SK-MEL-5 (cell line): ENCODE results near the gene ALPI. TPM values are rescaled to one million over a fixed set of nuclear protein-coding genes. Genes with fewer than 3 reads are reported as not detected.
"Not testable (repeated sequence)": the region's sequence is repeated elsewhere in the genome, so short reads cannot be mapped to it uniquely, and the experiment has no call there.

Source experiments
- DNase-seq: peaks from one replicate; pipeline ENCODE4 v3.0.0-alpha.2; 2016; ENCODE audit warnings: low read depth, low spot score
- in situ Hi-C: cut with HindIII; loops from 2 replicates; pipeline ENCODE4 v1.10.0; 2016; ENCODE audit warnings: low sequenced_read_pairs, high pct_unique_total_duplicates, low pct_unique_long_range_greater_than_20kb
- total RNA-seq: library from RNA; depleted of rRNA; stranded (reverse); fragments of >200 nt; shearing (Covaris generic); gene quantifications from 2 replicates; pipeline ENCODE4 v1.2.3, GENCODE V29; 2014

Gene ALPI
- total RNA-seq, 1 experiment from 2014 or later: not detected

DNA sequence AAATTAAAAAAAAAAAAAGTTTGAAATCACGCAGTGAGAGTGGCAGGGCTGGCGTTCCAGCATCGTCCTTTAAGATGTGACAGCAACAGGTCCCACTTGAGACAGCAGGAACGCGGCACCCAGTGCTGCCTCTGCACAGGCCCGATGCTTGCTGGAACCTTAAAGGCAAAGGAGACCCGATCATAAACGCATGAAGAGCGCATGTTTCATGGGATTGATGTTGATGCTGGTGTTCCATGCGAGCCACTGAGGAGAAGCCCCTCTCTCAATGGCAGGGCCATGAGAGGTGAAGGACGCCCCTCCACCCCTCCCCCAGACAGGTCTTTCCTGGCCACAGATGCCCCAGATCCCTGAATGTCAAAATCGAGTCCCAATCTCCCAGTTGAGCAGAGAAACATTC is 17.9 kb upstream of the ALPI start:
- DNase-seq: no peak
- in situ Hi-C loops: no loop called here

GRCh38 chr2:232438951-232439757 is 16.8 kb upstream of the ALPI start:
- peak; percentile 31 for DNase-seq

DNA sequence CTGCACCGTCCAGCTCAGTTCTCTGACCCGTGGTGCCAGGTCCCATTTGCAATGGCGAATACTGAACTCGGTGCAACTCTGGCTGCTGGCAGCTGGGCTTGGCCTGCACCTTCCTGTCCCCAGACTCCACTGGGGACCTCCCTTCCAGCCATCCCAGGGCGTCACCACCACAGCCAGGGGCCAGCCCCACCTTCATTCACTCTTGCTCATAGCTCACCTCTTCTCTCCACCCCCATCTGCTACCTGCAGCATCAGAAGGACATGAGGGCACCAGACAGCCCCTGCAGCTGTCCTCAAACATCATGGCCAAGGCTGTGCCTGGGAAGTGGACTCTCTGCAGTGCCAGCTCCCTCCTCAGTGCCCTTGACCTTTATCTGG is 16.2 kb upstream of the ALPI start:
- DNase-seq: no peak
- in situ Hi-C loops: no loop called here

More at GRCh38 chr2:232438951-232439757, 16.8 kb upstream of the ALPI start:
- in situ Hi-C loops: no loop called here

DNA sequence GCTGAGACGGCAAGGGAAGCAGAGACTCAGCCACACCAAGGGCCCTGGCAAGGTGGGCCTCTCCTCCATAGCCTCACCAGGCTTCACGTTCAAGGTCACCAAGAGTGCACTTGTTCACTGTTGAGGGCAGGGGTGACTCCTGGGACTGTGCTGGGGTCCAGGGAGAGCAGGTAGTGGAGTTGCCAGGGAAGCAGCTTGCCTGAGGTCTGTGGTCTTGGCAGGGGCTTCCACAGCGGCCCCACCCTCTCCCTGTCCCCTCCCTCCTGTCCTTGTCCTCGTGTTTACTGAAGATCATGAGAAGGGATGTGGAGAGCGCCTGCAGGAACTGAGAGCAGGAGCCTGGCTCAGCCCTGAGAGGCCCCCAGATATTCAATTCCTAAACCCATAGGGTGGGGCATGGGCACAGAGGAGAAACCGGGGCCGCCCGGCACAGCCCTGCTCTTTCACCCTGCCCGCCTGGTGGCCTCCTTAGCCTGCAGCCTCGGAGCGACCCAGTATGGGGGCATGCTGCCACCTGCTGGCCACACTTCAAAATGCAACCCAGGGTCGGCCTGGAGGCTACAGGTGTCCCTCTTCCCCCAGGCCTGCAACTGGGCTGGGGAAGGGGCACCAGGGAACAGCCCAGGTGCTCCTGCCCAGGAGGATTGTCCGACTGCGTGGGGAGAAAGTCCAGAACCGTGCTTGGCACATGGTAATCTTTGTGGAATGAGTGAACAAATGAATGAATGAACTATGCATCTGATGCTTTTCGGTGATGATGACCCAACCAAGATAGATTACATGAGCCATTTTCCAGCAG is 15.5 kb upstream of the ALPI start:
- peak; percentile 74 for DNase-seq

DNA sequence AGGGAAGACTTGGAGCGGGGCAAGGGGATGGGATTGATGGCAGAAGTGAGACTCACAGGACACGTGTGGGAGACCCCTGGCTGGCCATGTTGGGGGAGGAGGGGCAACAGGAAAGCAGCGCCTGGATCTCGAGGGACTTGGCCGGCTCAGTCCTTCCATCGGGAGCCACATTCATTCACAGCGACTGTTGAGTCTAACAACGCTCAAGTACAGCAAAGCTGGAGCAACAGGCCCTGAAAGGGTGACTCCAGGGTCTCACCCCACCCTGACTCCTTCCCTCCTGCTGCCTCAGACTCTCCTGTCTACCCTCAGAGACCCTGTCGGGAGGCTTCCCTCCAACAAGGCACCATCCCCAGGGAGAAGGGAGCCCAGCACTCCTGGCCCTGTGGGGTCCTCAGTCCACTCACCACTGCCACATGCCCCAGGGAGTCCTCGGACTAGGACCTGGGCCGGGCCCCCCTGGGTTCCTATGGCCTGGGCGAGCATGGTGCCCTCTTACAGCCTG is 14.8 kb upstream of the ALPI start:
- in situ Hi-C loops: no loop called here
- DNase-seq: no peak

More for the DNA sequence above, 15.5 kb upstream of the ALPI start:
- in situ Hi-C loops: not testable (repeated sequence)

- in situ Hi-C loops, DNase-seq: not testable (repeated sequence)
Observed at GRCh38 chr2:232441922-232442321, 14.0 kb upstream of the ALPI start.

DNA sequence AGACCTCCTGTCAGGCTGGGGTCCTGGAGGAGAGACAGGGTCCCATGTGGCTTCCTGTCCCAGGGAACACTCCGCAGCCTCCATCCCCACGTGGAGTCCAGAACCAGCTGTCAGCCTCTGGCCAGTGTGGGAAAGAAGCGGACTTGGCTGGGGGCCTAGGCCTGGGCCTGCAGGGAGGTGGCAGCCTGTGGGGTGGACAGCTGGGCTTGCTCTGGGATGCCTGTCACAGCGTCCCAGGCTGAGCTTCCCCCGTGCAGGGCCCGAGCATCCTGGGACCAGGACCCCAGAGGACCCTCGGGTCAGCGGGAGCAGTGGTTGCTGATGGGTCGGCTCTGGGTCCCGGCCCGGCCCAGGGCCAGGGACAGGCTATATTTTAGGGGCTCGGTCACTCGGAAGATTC is 13.5 kb upstream of the ALPI start:
- in situ Hi-C loops, DNase-seq: not testable (repeated sequence)

- in situ Hi-C loops, DNase-seq: not testable (repeated sequence)
Observed at GRCh38 chr2:232443047-232443446, 12.9 kb upstream of the ALPI start.

DNA sequence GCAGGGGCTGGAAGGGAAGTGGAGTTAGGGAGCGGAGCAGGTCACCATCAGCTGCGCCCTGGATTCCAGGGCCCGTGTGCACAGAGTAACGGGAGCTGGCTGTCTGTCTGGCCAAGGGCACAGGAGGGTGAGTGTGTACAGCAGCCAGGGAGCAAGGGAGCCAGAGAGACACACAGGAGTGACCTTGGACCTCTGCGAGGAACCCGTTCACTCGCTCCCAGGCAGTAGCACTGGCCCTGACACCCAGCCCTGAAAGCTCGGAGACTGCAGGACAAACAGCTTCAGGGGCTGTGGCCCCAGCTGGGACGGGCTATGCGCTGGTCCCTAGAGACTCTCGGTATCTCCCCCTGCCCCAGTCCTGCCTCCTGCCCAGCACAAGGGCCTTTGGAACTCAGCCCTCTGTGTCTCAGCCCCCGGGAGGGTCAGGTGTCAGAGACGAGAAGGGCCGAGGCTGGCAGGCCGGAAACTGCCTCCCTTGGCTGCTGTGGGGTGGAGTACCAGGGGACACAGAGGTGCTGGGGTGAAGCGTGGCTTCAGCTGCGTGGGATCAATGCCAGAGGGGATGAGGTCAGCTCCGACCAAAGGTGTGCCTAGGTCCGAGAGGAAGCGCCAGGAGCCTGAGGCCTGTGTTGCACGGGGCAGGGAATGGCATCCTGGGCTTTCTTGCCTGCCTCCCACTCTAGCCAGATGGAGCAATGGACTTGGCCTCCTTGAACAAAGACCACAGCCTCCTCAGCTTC is 12.1 kb upstream of the ALPI start:
- DNase-seq, in situ Hi-C loops: not testable (repeated sequence)

GRCh38 chr2:232444409-232445148 is 11.4 kb upstream of the ALPI start:
- peak; percentile 83 for DNase-seq
- in situ Hi-C loops: no loop called here

- in situ Hi-C loops, DNase-seq: not testable (repeated sequence)
Observed at GRCh38 chr2:232445149-232445885, 10.6 kb upstream of the ALPI start.

DNA sequence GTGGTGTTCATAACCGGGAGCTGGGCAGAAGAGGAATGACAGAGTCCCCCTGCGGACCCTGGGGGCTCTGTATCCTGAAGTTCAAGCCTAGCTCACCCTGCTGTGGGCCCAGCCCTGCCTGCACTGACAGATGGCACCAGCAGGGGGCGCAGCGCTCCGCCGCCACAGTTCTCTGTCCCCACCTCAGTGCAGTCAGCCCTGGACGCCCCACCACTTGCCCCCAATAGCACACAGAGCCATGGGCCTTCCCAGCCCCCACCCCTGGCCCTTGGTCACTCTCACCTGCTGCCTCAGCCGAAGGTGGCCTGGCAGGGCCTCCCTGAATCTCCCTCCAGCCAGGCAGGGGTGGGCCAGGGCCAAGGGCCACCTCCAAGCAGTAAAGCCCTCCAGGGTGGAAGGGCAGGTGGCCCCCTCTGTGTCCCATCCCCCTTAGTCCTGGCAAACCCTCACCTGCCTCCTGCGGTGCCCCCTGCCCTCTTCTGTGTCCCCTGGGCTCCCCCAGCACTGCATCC is 9.6 kb upstream of the ALPI start:
- DNase-seq, in situ Hi-C loops: not testable (repeated sequence)

DNA sequence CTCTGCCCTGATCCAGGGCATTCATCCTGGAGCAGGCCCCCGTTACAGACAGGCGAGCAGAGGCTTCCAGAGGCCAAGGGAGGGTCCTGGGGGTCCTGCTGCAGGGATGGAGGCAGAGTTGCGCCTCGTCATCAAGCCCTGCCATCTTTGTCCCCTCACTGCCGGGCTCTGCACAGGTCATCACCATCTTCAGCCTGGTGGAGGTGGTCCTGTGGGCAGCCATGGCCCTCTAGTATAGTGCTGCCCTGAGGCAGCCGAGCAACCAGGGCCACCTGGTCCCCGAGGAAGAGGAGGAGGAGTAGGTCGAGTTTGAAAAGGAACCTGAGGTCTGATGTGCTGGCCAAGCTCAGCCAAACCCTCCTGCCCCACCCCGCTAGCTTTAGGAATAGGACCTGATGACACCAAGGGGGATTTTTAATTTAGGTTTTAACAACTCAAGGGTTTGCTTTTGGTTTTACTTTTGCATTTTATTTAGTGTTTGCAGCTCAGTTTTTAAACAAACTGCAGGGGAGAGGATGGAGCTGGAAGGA is 8.8 kb upstream of the ALPI start:
- no peak for DNase-seq
- in situ Hi-C loops: no loop called here

GRCh38 chr2:232447638-232448303 is 8.2 kb upstream of the ALPI start:
- no peak for DNase-seq

GRCh38 chr2:232448304-232448690 is 7.7 kb upstream of the ALPI start:
- in situ Hi-C loops: no loop called here
- DNase-seq: no peak

More at GRCh38 chr2:232447638-232448303, 8.2 kb upstream of the ALPI start:
- in situ Hi-C loops: no loop called here

GRCh38 chr2:232449964-232450363 is 6.0 kb upstream of the ALPI start:
- no peak for DNase-seq

More at GRCh38 chr2:232449964-232450363, 6.0 kb upstream of the ALPI start:
- in situ Hi-C loops: no loop called here
